ENCODE results near the gene SLC22A4.

SLC22A4 gene

DNA sequence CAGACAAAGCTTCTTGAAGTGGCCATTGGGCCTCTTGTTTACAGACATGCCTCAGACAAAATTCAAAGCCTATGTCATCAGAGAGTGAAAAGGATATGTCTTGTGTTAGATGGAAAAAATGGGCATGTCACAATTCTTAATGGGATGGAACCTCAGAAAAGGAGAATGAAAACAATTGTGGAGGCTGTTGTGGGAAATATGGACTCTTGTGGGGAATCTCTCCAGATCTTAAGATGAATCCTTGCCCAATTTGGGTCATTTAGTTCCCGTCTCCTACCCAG lies 94.8 kb downstream of the SLC22A4 start:
- in situ Hi-C loops (cut with MboI; ENCODE audit: low sequenced_read_pairs): loop anchor here (25.0 kb wide), 2 partner anchors 327 to 448 kb away; partner anchors contain the start of genes CSF2, IL3 and SHROOM1

DNA sequence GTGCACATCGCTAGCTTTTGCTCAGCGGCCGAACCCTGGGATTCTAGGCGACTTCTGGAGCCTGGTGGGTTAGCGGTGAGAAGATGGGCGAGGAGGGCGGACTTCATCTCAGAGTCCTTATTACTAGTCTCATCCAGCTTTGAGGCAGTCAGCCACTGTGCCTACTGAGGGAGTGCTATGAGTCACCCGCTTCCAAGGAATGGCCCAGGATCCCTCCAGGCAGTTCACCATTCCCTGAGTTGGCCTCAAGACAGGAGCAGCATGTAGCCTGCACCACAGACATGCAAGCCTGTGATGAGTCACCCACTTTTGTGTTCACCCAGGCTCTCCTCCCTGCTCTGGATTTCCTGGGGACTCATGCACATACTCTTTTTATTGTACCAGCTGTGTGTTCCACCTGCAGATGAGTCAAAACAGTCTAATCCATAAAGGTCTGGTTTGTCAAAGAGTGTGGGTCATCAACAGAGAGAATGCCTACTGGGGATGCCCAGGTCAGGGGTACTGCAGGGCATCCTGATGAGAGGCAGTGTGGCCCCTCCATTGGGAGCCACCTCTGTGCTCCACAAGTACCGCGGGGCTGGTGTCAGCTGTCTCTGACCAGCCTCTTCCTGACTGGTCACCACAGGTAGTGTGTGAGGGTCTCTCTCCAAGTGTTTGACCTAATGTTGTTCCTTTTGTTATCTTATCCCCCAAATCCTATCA lies 95.5 kb downstream of the SLC22A4 start:
- in situ Hi-C loops (cut with MboI; ENCODE audit: low sequenced_read_pairs): loop anchor here (25.0 kb wide), 2 partner anchors 327 to 448 kb away; partner anchors contain the start of genes CSF2, IL3 and SHROOM1

DNA sequence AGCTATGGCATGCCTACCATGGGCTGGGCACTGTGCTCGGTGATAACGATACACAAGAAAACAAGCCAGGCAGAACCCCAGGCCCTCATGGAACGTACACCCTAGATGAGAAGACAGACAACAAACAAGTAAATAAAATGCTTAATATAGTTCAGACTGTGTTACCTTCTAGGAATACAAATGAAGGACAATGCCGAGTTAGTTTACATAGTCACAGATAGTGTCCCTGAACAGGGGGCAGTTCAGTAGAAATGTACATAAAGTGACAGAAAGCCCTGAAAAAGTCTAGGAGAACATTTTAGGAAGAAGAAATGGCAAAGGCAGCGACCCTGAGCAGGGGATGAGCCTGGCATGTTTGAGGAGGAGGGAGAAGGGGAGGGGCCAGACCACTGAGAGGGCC lies 97.1 kb downstream of the SLC22A4 start:
- in situ Hi-C loops (cut with MboI; ENCODE audit: low sequenced_read_pairs): loop anchor here (25.0 kb wide), 2 partner anchors 329 to 446 kb away; partner anchors contain the start of genes CSF2, IL3 and SHROOM1

DNA sequence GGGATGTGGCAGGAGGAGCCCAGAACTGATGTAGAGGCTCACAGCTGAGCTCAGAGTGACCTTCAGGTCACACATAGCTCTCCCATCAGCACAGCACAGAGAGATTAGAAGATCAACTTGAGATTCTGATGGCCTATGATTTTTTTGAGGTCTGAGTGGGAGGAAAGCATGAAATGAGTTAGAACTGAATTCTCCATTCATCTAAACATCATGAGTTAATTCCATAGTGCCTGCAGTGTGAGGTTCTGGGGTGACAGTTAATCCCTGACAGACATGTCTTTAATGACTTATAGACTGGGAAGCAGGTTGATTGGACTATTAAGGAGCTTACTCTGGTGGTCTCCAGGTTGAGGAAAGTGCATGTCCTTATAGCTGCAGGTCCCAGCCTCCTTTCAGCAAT lies 97.7 kb downstream of the SLC22A4 start:
- in situ Hi-C loops (cut with MboI; ENCODE audit: low sequenced_read_pairs): loop anchor here (25.0 kb wide), 2 partner anchors 330 to 445 kb away; partner anchors contain the start of genes CSF2, IL3 and SHROOM1

DNA sequence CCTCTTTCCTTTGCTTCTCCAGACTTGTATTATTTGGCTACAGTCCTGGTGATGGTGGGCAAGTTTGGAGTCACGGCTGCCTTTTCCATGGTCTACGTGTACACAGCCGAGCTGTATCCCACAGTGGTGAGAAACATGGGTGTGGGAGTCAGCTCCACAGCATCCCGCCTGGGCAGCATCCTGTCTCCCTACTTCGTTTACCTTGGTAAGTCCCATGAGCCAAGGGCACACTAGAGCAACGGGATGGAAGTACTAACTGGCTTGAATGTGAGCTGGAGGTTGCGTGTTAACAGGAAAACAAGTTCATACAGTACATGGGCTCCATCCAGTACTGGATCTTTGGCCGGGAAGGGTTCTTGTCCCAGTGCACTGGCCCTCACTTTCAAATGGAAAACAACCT lies 98.2 kb downstream of the SLC22A4 start:
- in situ Hi-C loops (cut with MboI; ENCODE audit: low sequenced_read_pairs): loop anchor here (25.0 kb wide), 2 partner anchors 330 to 445 kb away; partner anchors contain the start of genes CSF2, IL3 and SHROOM1

DNA sequence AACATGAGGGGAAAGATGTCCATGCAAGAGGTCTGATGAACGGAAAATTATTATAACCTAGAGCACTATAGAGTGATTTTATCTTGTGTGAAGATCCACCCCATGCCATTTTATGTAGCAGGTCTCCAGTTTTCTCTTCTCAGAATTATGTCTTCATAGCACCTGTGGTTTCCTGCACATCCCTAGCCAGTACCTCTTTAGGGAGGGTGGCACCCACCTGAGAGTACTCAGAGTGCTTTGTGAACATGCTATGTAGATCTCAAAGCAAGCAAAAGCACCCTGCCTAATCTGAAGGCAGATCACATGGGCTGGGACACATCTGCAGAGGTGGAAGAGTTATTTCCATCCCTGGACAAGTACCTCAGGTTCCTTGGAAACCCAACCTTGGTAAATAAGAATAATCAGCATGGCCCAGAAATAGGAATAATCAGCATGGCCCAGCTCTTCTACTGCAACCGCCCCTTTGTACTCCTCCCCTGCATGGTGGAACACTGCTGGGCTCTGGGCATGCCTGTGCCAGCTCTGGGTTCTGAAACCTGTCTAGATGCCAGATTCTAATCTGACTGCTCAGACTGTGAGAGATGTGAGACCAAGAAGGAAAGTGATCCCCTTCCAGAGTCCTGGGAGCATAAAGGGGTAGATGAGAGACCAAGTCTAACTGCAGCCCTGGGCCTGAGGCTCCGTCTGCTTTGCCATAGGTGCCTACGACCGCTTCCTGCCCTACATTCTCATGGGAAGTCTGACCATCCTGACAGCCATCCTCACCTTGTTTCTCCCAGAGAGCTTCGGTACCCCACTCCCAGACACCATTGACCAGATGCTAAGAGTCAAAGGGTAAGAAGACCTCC lies 99.0 kb downstream of the SLC22A4 start:
- in situ Hi-C loops (cut with MboI; ENCODE audit: low sequenced_read_pairs): loop anchor here (25.0 kb wide), 2 partner anchors 331 to 444 kb away; partner anchors contain the start of genes CSF2, IL3 and SHROOM1
